ENCODE data around the gene SST. TPM values are rescaled to one million over a fixed set of nuclear protein-coding genes. Genes with fewer than 3 reads are reported as not detected.

SST gene
- total RNA-seq, 4 donors from 2014 or later, result 0.90 TPM; not detected in 3

- no peak for TF ChIP-seq POLR2A (IDR thresholded peaks at IDR 0.05)
- TF ChIP-seq CTCF (IDR thresholded peaks at IDR 0.05), result no peak
- intact Hi-C loops (cut with DNase I; ENCODE audit: low total_unique reads), result no loop called here
- no peaks in the 10 kb centered on the region for H3K27me3 ChIP-seq
Observed at GRCh38 chr3:187642861-187643260, 27.3 kb downstream of the SST start.

GRCh38 chr3:187641320-187642016 is 28.7 kb downstream of the SST start:
- Histone ChIP-seq H3K9me3 (no peaks in the 10 kb centered on the region), H3K27ac (no peak overlapping the region), H3K36me3 (no peaks in the 10 kb centered on the region), H3K4me1 (no peaks in the 10 kb centered on the region), H3K4me3 (no peak overlapping the region), H3K27me3 (no peaks in the 10 kb centered on the region)
- intact Hi-C loops (cut with DNase I; ENCODE audit: low total_unique reads), result no loop called here
- no peak for DNase-seq
- no peak for TF ChIP-seq POLR2A (IDR thresholded peaks at IDR 0.05)
- no peak for TF ChIP-seq CTCF (IDR thresholded peaks at IDR 0.05)

More at GRCh38 chr3:187642861-187643260, 27.3 kb downstream of the SST start:
- no peak overlapping the region for H3K27ac ChIP-seq
- no peak overlapping the region for H3K4me3 ChIP-seq
- no peaks in the 10 kb centered on the region for H3K9me3 ChIP-seq
- no peak for DNase-seq
- no peaks in the 10 kb centered on the region for H3K4me1 ChIP-seq
- H3K36me3 ChIP-seq, result no peaks in the 10 kb centered on the region

GRCh38 chr3:187640569-187641059 is 29.6 kb downstream of the SST start:
- TF ChIP-seq POLR2A (IDR thresholded peaks at IDR 0.05) (no peak), CTCF (IDR thresholded peaks at IDR 0.05) (no peak)
- Histone ChIP-seq H3K4me1 (no peaks in the 10 kb centered on the region), H3K4me3 (no peak overlapping the region), H3K9me3 (no peaks in the 10 kb centered on the region), H3K27ac (no peak overlapping the region), H3K36me3 (no peaks in the 10 kb centered on the region), H3K27me3 (no peaks in the 10 kb centered on the region)
- intact Hi-C loops (cut with DNase I; ENCODE audit: low total_unique reads), result no loop called here
- DNase-seq, result no peak

- no peak for DNase-seq
- Histone ChIP-seq H3K4me1 (no peaks in the 10 kb centered on the region), H3K27me3 (no peaks in the 10 kb centered on the region), H3K27ac (no peak overlapping the region), H3K9me3 (no peaks in the 10 kb centered on the region), H3K36me3 (no peaks in the 10 kb centered on the region), H3K4me3 (no peak overlapping the region)
- no peak for TF ChIP-seq CTCF (IDR thresholded peaks at IDR 0.05)
- TF ChIP-seq POLR2A (IDR thresholded peaks at IDR 0.05), result no peak
- intact Hi-C loops (cut with DNase I; ENCODE audit: low total_unique reads), result no loop called here
Observed at GRCh38 chr3:187639927-187640568, 30.1 kb downstream of the SST start.

GRCh38 chr3:187636528-187636927 is 33.7 kb downstream of the SST start:
- Histone ChIP-seq H3K36me3 (no peaks in the 10 kb centered on the region), H3K4me3 (no peak overlapping the region), H3K27me3 (no peaks in the 10 kb centered on the region), H3K27ac (no peak overlapping the region), H3K9me3 (no peaks in the 10 kb centered on the region), H3K4me1 (no peaks in the 10 kb centered on the region)
- TF ChIP-seq POLR2A (IDR thresholded peaks at IDR 0.05) (no peak), CTCF (IDR thresholded peaks at IDR 0.05) (no peak)
- no peak for DNase-seq
- intact Hi-C loops (cut with DNase I; ENCODE audit: low total_unique reads), result no loop called here

Data from uterus (tissue), 4 donors.